GM18909 (cell line): ENCODE data around the gene SLC34A2.
"Not testable (repeated sequence)": the region's sequence is repeated elsewhere in the genome, so short reads cannot be mapped to it uniquely, and the experiment has no call there.

Experiments
- ATAC-seq: cut with Tn5 transposase; IDR thresholded peaks from one replicate; pipeline ENCODE4 v1.9.1; 2021; ENCODE audit warnings: mild to moderate bottlenecking; ENCODE audit not compliant: unreplicated experiment, poor library complexity

The SLC34A2 gene, protein sequence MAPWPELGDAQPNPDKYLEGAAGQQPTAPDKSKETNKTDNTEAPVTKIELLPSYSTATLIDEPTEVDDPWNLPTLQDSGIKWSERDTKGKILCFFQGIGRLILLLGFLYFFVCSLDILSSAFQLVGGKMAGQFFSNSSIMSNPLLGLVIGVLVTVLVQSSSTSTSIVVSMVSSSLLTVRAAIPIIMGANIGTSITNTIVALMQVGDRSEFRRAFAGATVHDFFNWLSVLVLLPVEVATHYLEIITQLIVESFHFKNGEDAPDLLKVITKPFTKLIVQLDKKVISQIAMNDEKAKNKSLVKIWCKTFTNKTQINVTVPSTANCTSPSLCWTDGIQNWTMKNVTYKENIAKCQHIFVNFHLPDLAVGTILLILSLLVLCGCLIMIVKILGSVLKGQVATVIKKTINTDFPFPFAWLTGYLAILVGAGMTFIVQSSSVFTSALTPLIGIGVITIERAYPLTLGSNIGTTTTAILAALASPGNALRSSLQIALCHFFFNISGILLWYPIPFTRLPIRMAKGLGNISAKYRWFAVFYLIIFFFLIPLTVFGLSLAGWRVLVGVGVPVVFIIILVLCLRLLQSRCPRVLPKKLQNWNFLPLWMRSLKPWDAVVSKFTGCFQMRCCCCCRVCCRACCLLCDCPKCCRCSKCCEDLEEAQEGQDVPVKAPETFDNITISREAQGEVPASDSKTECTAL

DNA sequence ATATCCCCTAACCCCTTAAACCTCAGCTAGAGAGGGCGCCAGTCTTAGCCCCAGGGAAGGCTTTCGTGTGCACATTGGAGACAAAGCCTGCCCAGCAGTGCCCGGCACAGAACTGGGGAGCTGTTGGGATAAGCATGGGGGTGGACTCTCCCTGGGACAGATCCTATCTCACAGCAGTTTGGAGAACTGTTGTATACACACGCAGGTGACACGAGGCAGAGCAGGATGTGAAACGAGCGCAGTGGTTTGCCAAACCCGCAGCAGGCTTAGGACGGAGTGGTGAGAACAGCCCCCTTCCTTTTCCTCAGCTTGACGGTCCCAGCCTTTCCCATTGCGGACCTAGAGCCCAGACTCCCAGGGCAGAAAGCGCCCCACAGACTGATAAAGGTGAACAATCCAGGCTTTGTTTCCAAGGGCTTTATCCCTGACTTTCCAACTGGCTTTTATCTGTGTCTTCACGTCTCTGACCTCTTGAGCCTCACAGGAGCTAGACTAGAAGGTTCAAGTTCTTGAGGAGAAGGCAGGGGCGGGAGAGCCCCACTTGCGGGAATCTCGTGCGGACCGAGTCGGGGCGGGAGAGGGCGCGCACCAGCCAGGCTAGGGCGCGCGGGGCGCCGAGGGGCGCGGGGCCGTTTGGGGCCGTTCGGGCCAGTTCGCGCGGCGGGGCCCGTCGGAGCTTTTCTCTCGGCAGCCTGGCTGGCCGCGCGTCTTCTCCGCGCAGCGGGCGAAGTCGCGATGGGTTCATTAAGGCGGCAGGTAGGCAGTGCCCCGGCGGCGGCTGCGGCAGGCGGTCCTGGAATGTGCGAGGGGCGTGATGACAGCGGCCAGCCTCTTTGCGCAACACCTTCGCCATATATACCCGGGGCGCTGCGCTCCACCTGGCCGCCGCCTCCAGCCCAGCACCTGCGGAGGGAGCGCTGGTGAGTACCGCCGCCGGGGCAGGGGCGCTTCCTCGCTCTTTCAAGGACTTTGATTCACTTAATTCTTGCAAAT lies at the start of gene SLC34A2:
SLC34A2 (plus strand) TSS at position 881 of the 993 bp plus-strand sequence. CDS start 6,650 bp downstream, outside the sequence.
- ATAC-seq: no peak

DNA sequence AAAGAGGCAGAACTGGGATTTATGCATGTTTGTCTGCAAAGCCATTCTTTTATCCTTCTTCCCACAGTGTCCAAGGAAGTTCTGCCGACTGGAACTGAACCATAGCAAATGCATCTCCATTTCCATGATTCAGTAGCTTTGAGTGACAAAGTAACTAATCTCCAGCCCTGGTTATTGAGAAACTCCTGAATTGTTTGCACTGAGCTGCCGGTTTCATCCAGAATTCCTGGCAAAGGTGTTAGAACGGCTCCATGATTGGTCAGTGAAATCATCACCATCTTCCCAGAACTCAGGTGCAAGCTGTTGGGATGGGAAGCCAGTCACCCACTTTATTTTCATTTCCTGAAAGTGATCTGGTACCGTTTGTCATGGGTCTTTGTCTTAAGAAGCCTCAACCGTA lies 47.0 kb upstream of the SLC34A2 start:
- ATAC-seq: no peak

DNA sequence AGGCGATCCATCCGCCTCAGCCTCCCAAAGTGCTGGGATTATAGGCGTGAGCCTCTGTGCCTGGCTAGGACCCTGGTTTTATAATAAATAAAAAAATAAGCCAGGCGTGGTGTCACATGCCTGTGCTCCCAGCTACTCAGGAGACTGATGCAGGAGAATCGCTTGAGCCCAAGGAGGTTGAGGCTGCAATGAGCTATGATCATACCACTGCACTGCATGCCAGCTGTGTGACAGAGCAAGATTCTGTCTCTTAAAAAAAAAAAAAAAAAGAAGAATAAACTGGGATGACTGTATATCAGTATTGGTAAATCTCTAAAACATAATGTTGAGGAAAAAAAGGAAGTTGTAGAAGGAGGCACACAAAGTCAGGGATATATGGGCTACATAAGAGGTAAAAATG lies 45.7 kb upstream of the SLC34A2 start:
- no peak for ATAC-seq

DNA sequence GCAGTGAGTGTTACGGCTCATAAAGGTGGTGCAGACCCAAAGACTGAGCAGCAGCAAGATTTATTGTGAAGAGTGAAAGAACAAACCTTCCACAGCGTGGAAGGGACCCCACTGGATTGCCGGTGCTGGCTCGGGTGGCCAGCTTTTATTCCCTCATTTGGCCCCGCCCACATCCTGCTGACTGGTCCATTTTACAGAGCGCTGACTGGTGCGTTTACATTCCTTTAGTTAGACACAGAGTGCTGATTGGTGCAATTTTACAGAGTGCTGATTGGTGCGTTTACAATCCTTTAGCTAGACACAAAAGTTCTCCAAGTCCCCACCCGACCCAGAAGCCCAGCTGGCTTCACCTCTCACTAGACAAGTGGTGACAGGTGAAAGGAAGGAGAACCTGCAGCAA lies 42.0 kb upstream of the SLC34A2 start:
- not testable (repeated sequence) for ATAC-seq

DNA sequence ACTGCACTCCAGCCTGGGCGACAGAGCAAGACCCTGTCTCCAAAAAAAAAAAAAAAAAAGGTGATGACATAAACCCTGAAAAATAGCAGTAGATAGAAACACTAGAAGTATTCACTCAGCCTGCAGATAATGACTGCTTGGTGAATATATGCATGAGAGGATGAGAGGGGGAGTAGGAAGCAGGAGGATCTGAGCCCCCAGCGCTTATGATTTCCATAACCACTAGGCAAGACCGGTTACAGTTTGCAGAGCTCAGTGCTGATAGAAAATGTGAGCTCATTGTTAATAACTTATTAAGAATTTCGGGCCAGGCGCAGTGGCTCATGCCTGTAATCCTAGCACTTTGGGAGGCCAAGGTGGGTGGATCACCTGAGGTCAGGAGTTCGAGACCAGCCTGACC lies 40.8 kb upstream of the SLC34A2 start:
- ATAC-seq: no peak

DNA sequence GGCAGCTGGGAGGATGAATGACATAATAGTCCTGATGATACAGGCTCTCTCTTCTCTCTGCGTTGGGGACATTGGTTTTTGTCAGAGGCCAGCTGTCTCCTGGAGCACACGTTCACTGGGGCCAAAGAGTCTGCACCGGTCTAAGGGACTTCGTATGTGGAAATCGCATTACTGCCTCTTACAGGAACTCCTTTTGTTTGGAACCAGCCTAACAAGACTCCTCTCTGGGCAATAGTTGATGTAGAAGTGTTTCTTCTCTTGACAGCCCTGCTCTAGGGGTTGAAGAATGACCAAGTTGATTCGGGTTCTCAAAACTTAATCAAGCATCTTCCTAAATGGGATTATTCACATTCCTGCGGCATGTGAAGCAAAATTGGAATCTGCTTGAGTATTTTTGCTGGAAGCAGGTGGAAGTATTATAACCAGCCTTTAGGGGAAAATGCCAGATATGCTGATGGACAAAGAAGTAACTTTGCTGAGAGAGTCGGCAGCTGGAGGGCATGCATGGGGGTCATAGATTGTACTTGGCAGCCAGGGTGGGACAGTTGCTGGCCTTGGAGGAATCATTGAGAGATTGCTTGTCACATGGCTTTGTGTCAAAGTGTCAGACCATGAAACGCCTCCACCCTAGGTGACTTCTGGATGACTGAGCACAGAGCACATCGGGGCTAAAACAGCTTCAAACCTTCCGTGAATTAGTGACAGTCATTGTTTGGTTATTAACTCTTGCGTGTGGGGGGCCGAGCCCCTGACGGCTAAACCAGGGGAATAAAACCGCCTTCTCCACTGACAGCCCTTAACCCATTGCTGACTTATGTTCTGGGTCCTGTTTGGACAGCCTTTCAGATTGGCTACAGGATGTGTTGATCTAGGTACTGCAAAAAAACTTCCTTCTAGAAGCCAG lies 34.4 kb upstream of the SLC34A2 start:
- peak; percentile 60 for ATAC-seq

DNA sequence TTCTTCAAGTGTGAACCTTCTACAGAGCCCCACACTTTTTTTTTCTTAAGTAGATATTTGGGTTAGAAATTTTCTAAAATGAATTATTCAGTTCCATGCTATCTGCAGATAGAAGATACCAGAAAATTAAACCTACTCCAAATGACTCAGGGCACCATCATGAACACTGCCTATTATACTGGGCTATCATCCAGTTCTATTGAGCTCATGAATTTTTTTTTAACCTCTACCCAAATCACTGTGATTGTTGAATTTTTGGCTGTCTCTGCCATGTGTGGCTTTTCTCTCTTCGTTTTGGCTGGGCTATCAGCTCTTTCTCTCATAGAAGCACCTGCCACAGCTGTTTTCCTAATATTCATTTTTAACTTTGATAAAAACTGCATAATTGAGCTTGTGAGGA lies 31.0 kb upstream of the SLC34A2 start:
- ATAC-seq: no peak

DNA sequence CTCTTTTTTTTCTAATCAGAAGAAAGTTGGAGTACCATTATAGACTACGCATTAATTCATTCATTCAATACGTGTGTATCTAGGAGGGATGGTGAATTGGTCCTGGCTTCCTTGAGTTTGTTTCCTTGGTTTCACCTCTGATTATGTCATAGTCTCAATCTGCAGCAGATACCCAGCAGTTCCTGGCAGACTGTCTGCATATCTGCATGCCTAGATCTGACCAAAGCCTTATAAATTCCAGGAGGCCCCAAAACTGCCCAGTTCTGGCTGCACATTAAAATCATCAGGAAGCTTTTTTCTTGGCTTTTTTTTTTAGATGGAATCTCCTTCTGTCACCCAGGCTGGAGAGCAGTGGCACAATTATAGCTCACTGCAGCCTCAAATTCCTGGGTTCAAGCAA lies 27.2 kb upstream of the SLC34A2 start:
- no peak for ATAC-seq

DNA sequence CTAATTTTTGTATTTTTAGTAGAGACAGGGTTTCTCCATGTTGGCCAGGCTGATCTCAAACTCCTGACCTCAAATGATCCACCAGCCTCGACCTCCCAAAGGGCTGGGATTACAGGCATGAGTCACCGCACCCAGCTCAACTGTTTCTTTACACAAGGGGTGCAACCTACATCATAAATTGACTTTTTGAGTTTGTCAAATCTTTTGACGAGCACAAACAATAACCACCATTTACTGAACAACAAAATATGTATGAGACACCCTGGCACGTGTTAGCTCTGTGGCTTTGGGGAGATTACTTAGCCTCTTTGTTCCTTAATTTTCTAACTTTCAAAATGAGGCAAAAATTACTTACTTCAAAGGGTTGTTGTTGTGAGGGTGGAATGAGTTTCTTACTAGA lies 23.5 kb upstream of the SLC34A2 start:
- no peak for ATAC-seq

DNA sequence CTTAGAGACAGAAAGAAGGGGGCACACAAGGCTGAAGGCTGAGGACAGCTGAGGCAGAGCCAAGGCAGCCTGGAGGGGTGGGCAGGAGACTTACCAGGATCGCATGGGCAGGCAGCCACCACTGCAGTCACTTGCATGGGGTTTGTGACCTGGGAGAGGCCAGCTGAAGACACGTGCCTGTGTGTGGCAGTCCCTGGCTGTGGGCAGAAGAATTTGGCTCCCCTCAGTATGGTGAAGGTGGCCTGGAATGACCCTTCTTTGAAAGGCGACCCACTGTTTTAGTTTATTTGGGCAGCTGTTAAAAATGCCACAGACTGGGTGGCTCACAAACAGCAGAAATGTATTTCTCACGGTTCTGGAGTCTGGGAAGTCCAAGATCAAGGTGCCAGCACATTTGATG lies 22.1 kb upstream of the SLC34A2 start:
- no peak for ATAC-seq

DNA sequence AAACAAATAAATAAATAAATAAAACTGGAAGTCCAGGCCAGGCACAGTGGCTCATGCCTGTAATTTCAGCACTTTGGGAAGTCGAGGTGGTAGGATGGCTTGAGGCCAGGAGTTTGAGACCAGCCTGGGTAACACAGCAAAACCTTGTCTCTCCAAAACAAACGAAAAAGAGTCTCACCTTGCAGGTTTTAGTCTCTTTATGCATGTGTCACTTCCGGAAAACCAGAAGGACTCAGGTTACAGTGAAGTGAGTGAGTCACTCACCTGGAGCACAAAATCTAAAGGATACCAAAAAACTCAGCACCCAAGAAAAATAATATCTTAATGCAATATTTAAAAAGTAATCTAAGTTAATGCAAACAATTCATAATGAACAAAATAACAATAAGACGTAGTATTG lies 20.1 kb upstream of the SLC34A2 start:
- no peak for ATAC-seq

DNA sequence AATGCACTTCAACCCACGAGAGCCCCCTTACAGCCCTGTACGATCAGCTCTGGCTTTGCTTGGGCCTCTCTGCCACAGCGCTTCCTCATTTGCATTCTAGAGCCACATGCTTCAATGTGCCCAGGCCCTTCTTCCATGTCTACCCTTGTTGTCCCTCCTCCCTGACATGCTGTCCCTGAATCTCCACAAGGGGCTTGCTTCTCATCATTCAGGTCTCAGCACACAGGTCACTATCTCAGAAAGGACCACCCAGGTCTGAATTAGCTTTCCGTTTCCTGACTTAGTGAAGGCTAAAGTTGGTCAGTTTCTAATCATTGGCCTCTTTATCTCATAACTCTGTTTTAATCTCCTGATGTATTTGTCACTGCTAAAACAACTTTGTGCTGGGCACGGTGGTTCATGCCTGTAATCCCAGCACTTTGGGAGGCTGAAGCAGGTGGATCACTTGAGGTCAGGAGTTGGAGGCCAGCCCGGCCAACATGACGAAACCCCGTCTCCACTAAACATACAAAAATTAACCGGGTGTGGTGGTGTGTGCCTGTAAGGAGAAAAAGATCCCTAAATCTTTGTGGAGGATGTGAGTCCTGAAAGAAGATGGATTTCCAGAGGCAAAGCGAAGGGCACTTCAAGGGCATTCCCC lies 17.9 kb upstream of the SLC34A2 start:
- no peak for ATAC-seq

DNA sequence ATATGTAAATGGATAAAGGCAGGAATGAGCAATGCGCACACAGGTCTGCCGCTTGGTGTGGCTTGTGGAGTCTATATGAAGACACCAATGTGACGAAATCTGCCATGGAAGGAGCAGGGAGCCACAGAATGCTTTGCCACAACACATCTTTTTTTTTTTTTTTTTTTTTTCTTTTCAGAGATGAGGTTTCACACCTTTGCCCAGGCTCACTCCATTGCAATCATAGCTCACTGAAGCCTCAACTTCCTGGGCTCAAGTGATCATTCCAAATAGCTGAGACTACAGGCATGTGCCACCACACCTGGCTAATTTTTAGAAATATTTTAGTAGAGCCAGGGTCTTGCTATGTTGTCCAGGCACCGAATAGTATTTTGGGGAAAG lies 17.4 kb upstream of the SLC34A2 start:
- no peak for ATAC-seq

DNA sequence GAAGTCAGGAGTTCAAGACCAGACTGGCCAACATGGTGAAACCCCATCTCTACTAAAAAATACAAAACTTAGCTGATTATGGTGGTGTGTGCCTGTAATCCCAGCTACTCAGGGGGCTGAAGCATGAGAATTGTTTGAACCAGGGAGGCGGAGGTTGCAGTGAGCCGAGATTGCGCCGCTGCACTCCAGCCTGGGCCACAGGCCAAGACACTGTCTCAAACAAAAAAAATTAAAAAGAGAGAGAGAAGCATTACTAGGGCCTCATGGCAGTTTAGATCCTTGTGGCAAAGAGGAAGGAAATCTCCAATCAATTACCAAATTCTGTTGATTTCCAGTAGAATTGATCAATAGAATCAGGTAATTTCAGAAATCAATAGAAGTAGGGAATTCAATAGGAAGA lies 16.8 kb upstream of the SLC34A2 start:
- ATAC-seq: no peak

DNA sequence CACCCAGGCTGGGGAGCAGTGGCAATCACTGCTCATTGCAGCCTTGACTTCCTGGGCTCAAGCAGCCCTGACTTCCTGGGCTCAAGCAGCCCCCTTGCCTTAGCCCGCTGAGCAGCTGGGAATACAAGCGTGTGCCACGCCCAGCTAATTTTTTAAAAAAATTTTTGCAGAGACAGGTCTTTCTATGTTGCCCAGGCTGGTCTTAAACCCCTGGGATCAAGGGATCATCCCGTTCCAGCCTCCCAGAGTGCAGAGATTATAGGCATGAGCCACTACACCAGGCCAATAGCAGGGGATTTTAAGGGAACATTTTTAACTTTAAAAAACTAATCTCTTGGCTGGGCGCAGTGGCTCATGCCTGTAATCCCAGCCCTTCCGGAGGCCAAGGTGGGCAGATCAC lies 5.3 kb upstream of the SLC34A2 start:
- ATAC-seq: no peak

DNA sequence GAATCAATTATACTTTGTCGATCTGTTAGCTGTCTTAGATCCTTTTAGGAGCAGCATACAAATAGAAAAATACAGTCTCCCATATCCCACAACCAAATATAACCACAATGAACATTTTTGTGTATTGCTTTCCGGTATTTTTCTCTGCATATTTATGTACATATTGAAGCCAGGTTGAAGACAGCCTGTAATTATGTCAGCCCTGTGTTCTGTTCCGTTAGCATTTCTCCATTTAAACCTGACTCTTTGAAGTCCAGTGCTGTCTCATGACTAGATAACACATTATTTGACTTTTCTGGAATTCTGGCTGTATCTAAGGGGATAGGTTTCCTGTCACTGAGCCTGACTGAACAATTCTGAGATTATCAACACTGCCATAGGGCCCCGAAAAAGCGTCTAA lies 4.0 kb upstream of the SLC34A2 start:
- no peak for ATAC-seq

DNA sequence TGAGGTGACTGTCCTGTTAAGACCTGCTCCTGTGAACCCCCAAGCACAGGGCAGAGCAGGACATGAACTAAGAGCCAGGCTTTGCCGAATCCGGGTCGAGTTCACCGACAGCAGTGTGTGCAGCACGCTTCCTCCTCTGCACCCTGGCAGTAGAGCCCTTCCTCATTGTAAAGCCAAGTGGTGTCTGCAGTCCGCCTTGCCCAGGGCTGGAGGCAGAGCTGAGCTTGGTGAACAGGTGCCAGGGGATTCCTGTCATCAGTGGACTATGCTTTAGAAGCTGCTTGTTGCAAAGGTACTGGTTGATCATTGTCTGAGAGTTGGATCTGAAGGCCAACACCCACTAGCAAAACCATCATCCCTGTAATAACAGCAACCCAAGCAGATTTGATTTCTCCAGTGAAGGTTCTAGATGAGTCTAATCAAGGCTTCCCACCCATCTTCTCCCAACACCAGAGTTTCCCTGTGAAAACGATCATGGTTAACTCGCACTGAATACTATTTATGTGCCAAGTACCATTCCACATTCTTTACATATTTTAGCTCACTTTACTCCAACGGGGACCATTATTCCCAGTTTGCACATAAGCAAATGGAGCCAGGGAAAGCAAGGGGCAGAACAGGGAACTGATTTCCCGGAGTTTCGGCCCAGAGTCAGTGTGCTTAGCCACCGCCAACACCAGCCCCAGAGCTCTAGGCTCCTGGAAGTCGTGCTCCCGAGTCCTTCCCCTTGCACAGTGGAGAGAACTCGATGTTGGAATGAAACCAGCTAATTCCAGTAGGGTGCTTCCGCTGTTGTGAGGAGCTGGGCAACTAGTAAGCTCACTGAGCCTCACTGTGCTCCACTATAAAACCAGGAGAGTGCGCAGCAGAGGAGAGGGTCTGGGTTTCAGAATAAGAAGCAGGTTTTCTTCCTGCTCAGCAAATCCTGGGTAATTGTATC lies 1.4 kb upstream of the SLC34A2 start:
- ATAC-seq: no peak

DNA sequence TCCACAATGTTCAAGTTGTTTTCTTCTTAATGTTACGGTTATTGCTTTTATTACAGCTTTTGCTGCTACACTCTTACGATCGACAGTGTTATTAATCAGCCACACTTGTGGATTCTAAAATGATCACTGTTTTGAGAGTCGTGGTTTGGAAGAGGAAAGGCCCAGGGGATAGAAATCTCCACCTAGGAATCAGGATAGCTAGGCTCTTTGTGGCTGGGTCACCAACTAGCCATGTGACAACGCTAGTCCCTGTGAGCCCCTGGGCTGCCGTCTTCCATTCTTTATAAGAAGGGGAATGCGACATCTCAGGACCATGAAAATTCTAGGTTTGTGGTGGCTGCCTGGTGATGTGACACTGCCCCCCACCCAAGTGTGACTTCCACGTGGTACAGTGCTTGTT lies 380 bp downstream of the SLC34A2 start:
- no peak for ATAC-seq
